ES-I3 (cell line): ENCODE measurements around the gene ETV2.
"Not testable (repeated sequence)": the region's sequence is repeated elsewhere in the genome, so short reads cannot be mapped to it uniquely, and the experiment has no call there.

Experiments used
- H3K36me3 ChIP-seq: 2 replicates; pipeline ENCODE4 v1.6.1; 2013; ENCODE audit warnings: mild to moderate bottlenecking, low read length, control low read depth, moderate library complexity; ENCODE audit not compliant: insufficient read depth
- H3K4me1 ChIP-seq: 2 replicates; pipeline ENCODE4 v1.6.1; 2013; ENCODE audit warnings: mild to moderate bottlenecking, control low read depth, low read length; ENCODE audit not compliant: insufficient read depth
- H3K9ac ChIP-seq: 2 replicates; pipeline ENCODE4 v1.6.1; 2013; ENCODE audit warnings: low read depth, mild to moderate bottlenecking, low read length, moderate library complexity
- H3K9me3 ChIP-seq: 2 replicates; pipeline ENCODE4 v1.6.1; 2013; ENCODE audit warnings: mild to moderate bottlenecking, low read length, moderate library complexity; ENCODE audit not compliant: control insufficient read depth, insufficient read depth

Gene ETV2

GRCh38 chr19:35639863-35640262 is 1.7 kb upstream of the ETV2 start:
- Histone ChIP-seq H3K9me3 (no peaks in the 10 kb centered on the region), H3K4me1 (peaks cover 16% of the 10 kb centered on the region), H3K9ac (no peak overlapping the region), H3K36me3 (peaks cover 6% of the 10 kb centered on the region; the same call in 1 of the 2 replicates)

GRCh38 chr19:35642312-35642711 is 767 bp downstream of the ETV2 start:
- Histone ChIP-seq H3K4me1 (peaks cover 16% of the 10 kb centered on the region), H3K36me3 (no peaks in the 10 kb centered on the region; the same call in 1 of the 2 replicates), H3K9ac (peak overlapping the region; percentile 79; the same call in 1 of the 2 replicates), H3K9me3 (no peaks in the 10 kb centered on the region)

GRCh38 chr19:35642798-35643254 is 1.3 kb downstream of the ETV2 start:
- H3K36me3 ChIP-seq, result no peaks in the 10 kb centered on the region
- H3K4me1 ChIP-seq, result peaks cover 16% of the 10 kb centered on the region
- no peaks in the 10 kb centered on the region for H3K9me3 ChIP-seq
- H3K9ac ChIP-seq, result peak overlapping the region; percentile 79

GRCh38 chr19:35643255-35644205 is 2.0 kb downstream of the ETV2 start:
- Histone ChIP-seq H3K9me3 (no peaks in the 10 kb centered on the region), H3K4me1 (peaks cover 16% of the 10 kb centered on the region)

GRCh38 chr19:35644206-35644986 is 2.9 kb downstream of the ETV2 start:
- H3K36me3 ChIP-seq, result no peaks in the 10 kb centered on the region
- H3K9ac ChIP-seq, result peak overlapping the region; percentile 79
- peaks cover 15% of the 10 kb centered on the region for H3K4me1 ChIP-seq
- no peaks in the 10 kb centered on the region for H3K9me3 ChIP-seq

More at GRCh38 chr19:35643255-35644205, 2.0 kb downstream of the ETV2 start:
- H3K36me3 ChIP-seq, result no peaks in the 10 kb centered on the region
- H3K9ac ChIP-seq, result peak overlapping the region; percentile 79

- no peaks in the 10 kb centered on the region for H3K36me3 ChIP-seq
- peaks cover 10% of the 10 kb centered on the region; the same call in 1 of the 2 replicates for H3K4me1 ChIP-seq
- H3K9ac ChIP-seq, result peak overlapping the region; percentile 79
- H3K9me3 ChIP-seq, result no peaks in the 10 kb centered on the region
Measured at GRCh38 chr19:35644987-35645679, 3.6 kb downstream of the ETV2 start.

- no peak overlapping the region for H3K9ac ChIP-seq
- peaks cover 4% of the 10 kb centered on the region for H3K36me3 ChIP-seq
- no peaks in the 10 kb centered on the region for H3K9me3 ChIP-seq
Measured at GRCh38 chr19:35645680-35646511, 4.4 kb downstream of the ETV2 start.

GRCh38 chr19:35648017-35648961 is 6.7 kb downstream of the ETV2 start, which contains the start of gene COX6B1:
TSS of gene COX6B1 (plus strand) at chr19:35648323. CDS start at chr19:35651244, 2,921 bp downstream.
- Histone ChIP-seq H3K9ac (peak within 1 kb of the TSS; percentile 75), H3K4me1 (peaks cover 2% of the 10 kb centered on the region; the same call in 1 of the 2 replicates), H3K9me3 (no peaks in the 10 kb centered on the region), H3K36me3 (peaks cover 11% of the 10 kb centered on the region)

More at GRCh38 chr19:35645680-35646511, 4.4 kb downstream of the ETV2 start:
- peaks cover 10% of the 10 kb centered on the region; the same call in 1 of the 2 replicates for H3K4me1 ChIP-seq

GRCh38 chr19:35650581-35650980 is 9.0 kb downstream of the ETV2 start:
- no peak overlapping the region for H3K9ac ChIP-seq
- H3K4me1 ChIP-seq, result peaks cover 2% of the 10 kb centered on the region; the same call in 1 of the 2 replicates
- H3K9me3 ChIP-seq, result no peaks in the 10 kb centered on the region
- peaks cover 14% of the 10 kb centered on the region for H3K36me3 ChIP-seq

- H3K4me1 ChIP-seq, H3K9me3 ChIP-seq, H3K9ac ChIP-seq: not testable (repeated sequence)
- peaks cover 18% of the 10 kb centered on the region for H3K36me3 ChIP-seq
Measured at GRCh38 chr19:35654828-35655227, 13.3 kb downstream of the ETV2 start.

- Histone ChIP-seq H3K9me3 (no peaks in the 10 kb centered on the region), H3K36me3 (peaks cover 17% of the 10 kb centered on the region), H3K9ac (no peak overlapping the region), H3K4me1 (no peaks in the 10 kb centered on the region)
Measured at GRCh38 chr19:35655600-35655999, 14.1 kb downstream of the ETV2 start.

GRCh38 chr19:35656700-35657099 is 15.2 kb downstream of the ETV2 start:
- Histone ChIP-seq H3K4me1 (no peaks in the 10 kb centered on the region), H3K9me3 (no peaks in the 10 kb centered on the region), H3K36me3 (peaks cover 10% of the 10 kb centered on the region), H3K9ac (no peak overlapping the region)
